Measurements from ENCODE around the gene STK24. TPM values are rescaled to one million over a fixed set of nuclear protein-coding genes. Genes with fewer than 3 reads are reported as not detected.

STK24 gene
- total RNA-seq, 6 experiments from 2014 or later, result 72.2 to 89.8 (median 80.5) TPM

- Mint-ChIP-seq H3K9me3 (no peaks in the 10 kb centered on the region), H3K27me3 (ENCODE audit: insufficient read depth) (no peaks in the 10 kb centered on the region; the same call in 1 of the 2 replicates), H3K4me1 (ENCODE audit: low read depth) (peaks cover 59% of the 10 kb centered on the region), H3K4me3 (no peak overlapping the region), H3K27ac (no peak overlapping the region; the same call in 1 of the 2 replicates), H3K36me3 (ENCODE audit: low read depth) (peaks cover 39% of the 10 kb centered on the region)
- no peak for DNase-seq
- TF ChIP-seq CTCF (IDR thresholded peaks at IDR 0.05), result no peak
These were observed 102.6 kb downstream of the STK24 start for GRCh38 chr13:98474292-98474691.

- H3K36me3 Mint-ChIP-seq (ENCODE audit: low read depth), result peaks cover 39% of the 10 kb centered on the region
- H3K27ac Mint-ChIP-seq, result peak overlapping the region; percentile 65; the same call in 1 of the 2 replicates
- H3K4me1 Mint-ChIP-seq (ENCODE audit: low read depth), result peaks cover 54% of the 10 kb centered on the region
- no peak for TF ChIP-seq CTCF (IDR thresholded peaks at IDR 0.05)
- H3K27me3 Mint-ChIP-seq (ENCODE audit: insufficient read depth), result no peaks in the 10 kb centered on the region; the same call in 1 of the 2 replicates
- no peak for DNase-seq
- no peaks in the 10 kb centered on the region for H3K9me3 Mint-ChIP-seq
- H3K4me3 Mint-ChIP-seq, result no peak overlapping the region
These were observed 103.1 kb downstream of the STK24 start for GRCh38 chr13:98473788-98474144.

- peaks cover 38% of the 10 kb centered on the region for H3K36me3 Mint-ChIP-seq (ENCODE audit: low read depth)
- peak overlapping the region; percentile 21 for H3K27ac Mint-ChIP-seq
- H3K4me3 Mint-ChIP-seq, result no peak overlapping the region
- H3K27me3 Mint-ChIP-seq (ENCODE audit: insufficient read depth), result no peaks in the 10 kb centered on the region; the same call in 1 of the 2 replicates
- no peak for TF ChIP-seq CTCF (IDR thresholded peaks at IDR 0.05)
- no peaks in the 10 kb centered on the region for H3K9me3 Mint-ChIP-seq
- H3K4me1 Mint-ChIP-seq (ENCODE audit: low read depth), result peaks cover 49% of the 10 kb centered on the region
- DNase-seq, result no peak
These were observed 103.6 kb downstream of the STK24 start for GRCh38 chr13:98473135-98473787.

- no peak overlapping the region for H3K4me3 Mint-ChIP-seq
- no peak for TF ChIP-seq CTCF (IDR thresholded peaks at IDR 0.05)
- H3K4me1 Mint-ChIP-seq (ENCODE audit: low read depth), result peaks cover 35% of the 10 kb centered on the region
- no peak for DNase-seq
- no peaks in the 10 kb centered on the region for H3K9me3 Mint-ChIP-seq
- H3K36me3 Mint-ChIP-seq (ENCODE audit: low read depth), result peaks cover 30% of the 10 kb centered on the region
- H3K27me3 Mint-ChIP-seq (ENCODE audit: insufficient read depth), result no peaks in the 10 kb centered on the region; the same call in 1 of the 2 replicates
- H3K27ac Mint-ChIP-seq, result no peak overlapping the region
These were observed 105.0 kb downstream of the STK24 start for GRCh38 chr13:98471934-98472333.

- H3K4me3 Mint-ChIP-seq, result no peak overlapping the region
- no peak overlapping the region for H3K27ac Mint-ChIP-seq
- no peaks in the 10 kb centered on the region for H3K9me3 Mint-ChIP-seq
- peaks cover 36% of the 10 kb centered on the region for H3K36me3 Mint-ChIP-seq (ENCODE audit: low read depth)
- H3K27me3 Mint-ChIP-seq (ENCODE audit: insufficient read depth), result no peaks in the 10 kb centered on the region; the same call in 1 of the 2 replicates
- no peak for TF ChIP-seq CTCF (IDR thresholded peaks at IDR 0.05)
- H3K4me1 Mint-ChIP-seq (ENCODE audit: low read depth), result peaks cover 32% of the 10 kb centered on the region
- DNase-seq, result no peak
These were observed 106.0 kb downstream of the STK24 start for GRCh38 chr13:98470920-98471319.
